SK-N-MC (cell line): Measurements from ENCODE around the gene PAXIP1.

ENCODE experiments used
- EZH2 ChIP-seq: fragments of 200-600 bp; sonication (generic); IDR thresholded peaks from one replicate; pipeline ENCODE4 v1.6.1; 2017; ENCODE audit warnings: antibody characterized with exemption
- FOXP2 ChIP-seq: optimal IDR thresholded peaks from 2 replicates; pipeline ENCODE3; 2011; ENCODE audit warnings: mild to moderate bottlenecking, moderate library complexity; ENCODE audit not compliant: insufficient read depth; ENCODE audit errors: extremely low read length, control extremely low read depth
- POLR2AphosphoS5 ChIP-seq: IDR thresholded peaks from 2 replicates; pipeline ENCODE4 v1.6.1; 2012; ENCODE audit warnings: mild to moderate bottlenecking, low read depth, low read length, borderline replicate concordance

DNA sequence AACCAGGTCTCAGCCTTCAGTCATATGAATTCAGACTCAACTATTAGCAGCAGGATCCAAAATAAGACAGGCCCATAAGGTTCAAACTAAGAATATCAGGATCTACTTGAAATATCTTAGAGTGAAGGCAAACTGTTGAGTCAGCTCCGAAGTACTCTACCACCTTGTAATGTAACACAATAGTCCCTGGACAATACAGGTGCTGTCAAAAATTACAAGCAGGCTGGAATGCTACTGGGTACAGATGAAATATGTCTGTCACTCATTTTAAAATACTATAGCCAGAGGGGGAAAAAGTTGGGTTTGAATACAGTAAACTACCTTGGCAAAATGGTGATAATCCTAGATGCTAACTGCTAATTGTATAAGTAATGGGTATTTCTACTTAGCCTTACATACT lies 6.8 kb downstream of the PAXIP1 start:
- TF ChIP-seq POLR2AphosphoS5 = no peak
- TF ChIP-seq EZH2 = no peak
- no peak for TF ChIP-seq FOXP2
